ENCODE data around the gene AVPI1.
A peak's percentile ranks its signal among the peaks of the same experiment; 100 is the strongest.

AVPI1 gene

DNA sequence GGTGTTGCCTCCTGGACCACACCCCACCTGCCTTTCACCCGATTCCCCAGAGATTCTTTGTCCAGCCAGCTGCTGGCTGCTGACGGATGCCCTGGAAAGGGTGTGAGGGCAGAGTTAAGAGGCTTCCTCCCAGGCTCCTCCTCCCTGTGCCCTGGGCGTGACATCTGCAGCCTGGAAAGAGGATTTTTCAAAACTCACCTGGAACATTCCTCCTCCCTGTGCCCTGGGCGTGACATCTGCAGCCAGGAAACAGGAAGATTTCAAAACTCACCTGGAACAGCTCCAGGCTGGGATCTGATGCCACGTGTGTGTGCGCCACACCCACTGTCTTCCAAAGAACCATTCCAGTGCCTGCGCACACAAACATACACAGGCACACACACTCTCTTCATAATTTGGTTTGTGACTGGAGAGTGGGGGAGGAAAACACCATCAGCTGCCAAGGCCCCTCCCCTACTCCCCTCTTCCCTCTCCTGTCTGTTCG lies 31.7 kb upstream of the AVPI1 start:
- no peak overlapping the region for H3K4me3 ChIP-seq (replicated peaks in 1 of 2; ENCODE audit: low read depth in 2 of 2, low read length in 2 of 2)
- peak; percentile 44 to 59 for DNase-seq (ENCODE audit: low read depth in 2 of 2)
- no peak for TF ChIP-seq CTCF (IDR thresholded peaks at IDR 0.05; ENCODE audit: low read depth, low read length)

DNA sequence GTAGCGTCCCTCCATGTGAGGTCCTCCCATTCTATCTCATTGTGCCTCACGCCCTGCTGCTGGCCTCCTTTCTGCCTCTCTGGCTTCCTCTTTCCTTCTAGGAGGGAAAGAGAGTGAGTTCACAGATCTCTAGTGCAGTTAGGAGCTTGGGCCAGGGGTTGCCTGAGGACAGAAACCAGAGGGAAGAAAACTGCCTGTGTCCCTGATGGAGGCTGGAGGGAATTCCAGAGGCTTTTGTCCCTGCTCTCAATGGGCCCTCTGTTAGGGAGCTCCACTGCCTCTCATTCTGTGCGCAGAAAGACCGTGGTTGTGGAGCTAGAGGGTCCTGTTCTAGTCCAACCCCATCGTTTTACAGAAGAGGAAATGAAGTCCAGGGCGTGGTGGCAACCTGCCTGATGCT lies 31.1 kb upstream of the AVPI1 start:
- DNase-seq (ENCODE audit: low read depth in 2 of 2), result no peak
- no peak overlapping the region for H3K4me3 ChIP-seq (replicated peaks in 1 of 2; ENCODE audit: low read depth in 2 of 2, low read length in 2 of 2)
- no peak for TF ChIP-seq CTCF (IDR thresholded peaks at IDR 0.05; ENCODE audit: low read depth, low read length)

DNA sequence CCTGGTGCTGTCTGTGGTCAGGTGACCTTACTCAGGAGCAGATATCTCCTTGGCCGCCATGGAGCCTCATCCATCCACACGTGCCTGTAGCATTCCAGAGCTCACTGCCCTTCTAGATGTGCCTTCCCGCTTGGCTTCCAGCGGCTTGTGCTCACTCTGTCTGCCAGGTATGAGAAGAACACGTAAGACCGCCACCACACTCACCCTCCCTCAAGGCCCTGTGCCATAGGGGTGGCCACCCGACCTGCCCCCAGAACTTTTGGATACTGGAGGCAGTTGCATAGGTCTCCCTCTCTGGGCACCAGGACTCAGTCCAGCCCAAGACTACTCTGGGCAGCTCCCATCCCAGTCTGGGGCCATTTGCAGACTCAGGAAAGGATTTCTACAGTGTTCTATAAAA lies 30.6 kb upstream of the AVPI1 start:
- no peak overlapping the region for H3K4me3 ChIP-seq (replicated peaks in 1 of 2; ENCODE audit: low read depth in 2 of 2, low read length in 2 of 2)
- DNase-seq (ENCODE audit: low read depth in 2 of 2), result no peak

GRCh38 chr10:97715259-97715874 lies 28.3 kb upstream of the AVPI1 start:
- no peak for TF ChIP-seq CTCF (IDR thresholded peaks at IDR 0.05; ENCODE audit: low read depth, low read length)
- DNase-seq (ENCODE audit: low read depth in 2 of 2), result peak in 1 of 2 donors; percentile 29
- peak overlapping the region; percentile 81 to 84 for H3K4me3 ChIP-seq (replicated peaks in 1 of 2; ENCODE audit: low read depth in 2 of 2, low read length in 2 of 2)

More for the DNA sequence above, 30.6 kb upstream of the AVPI1 start:
- TF ChIP-seq CTCF (IDR thresholded peaks at IDR 0.05; ENCODE audit: low read depth, low read length), result no peak

GRCh38 chr10:97714401-97715258 lies 27.6 kb upstream of the AVPI1 start:
- no peak for TF ChIP-seq CTCF (IDR thresholded peaks at IDR 0.05; ENCODE audit: low read depth, low read length)
- H3K4me3 ChIP-seq (replicated peaks in 1 of 2; ENCODE audit: low read depth in 2 of 2, low read length in 2 of 2), result peak overlapping the region; percentile 81 to 84
- peak; percentile 80 to 86 for DNase-seq (ENCODE audit: low read depth in 2 of 2)

- H3K4me3 ChIP-seq (replicated peaks in 1 of 2; ENCODE audit: low read depth in 2 of 2, low read length in 2 of 2), result peak overlapping the region; percentile 81 to 84
- peak; percentile 22 for TF ChIP-seq CTCF (IDR thresholded peaks at IDR 0.05; ENCODE audit: low read depth, low read length)
- peak; percentile 69 to 77 for DNase-seq (ENCODE audit: low read depth in 2 of 2)
Observed at GRCh38 chr10:97713826-97714400, 26.9 kb upstream of the AVPI1 start.
